GM18867 (cell line): ENCODE results near the gene LZTFL1.
"Not testable (repeated sequence)": the region's sequence is repeated elsewhere in the genome, so short reads cannot be mapped to it uniquely, and the experiment has no call there.

ENCODE experiments used
- ATAC-seq: cut with Tn5 transposase; IDR thresholded peaks from one replicate; pipeline ENCODE4 v1.9.1; 2021; ENCODE audit warnings: mild to moderate bottlenecking, moderate library complexity; ENCODE audit not compliant: unreplicated experiment

LZTFL1 gene

DNA sequence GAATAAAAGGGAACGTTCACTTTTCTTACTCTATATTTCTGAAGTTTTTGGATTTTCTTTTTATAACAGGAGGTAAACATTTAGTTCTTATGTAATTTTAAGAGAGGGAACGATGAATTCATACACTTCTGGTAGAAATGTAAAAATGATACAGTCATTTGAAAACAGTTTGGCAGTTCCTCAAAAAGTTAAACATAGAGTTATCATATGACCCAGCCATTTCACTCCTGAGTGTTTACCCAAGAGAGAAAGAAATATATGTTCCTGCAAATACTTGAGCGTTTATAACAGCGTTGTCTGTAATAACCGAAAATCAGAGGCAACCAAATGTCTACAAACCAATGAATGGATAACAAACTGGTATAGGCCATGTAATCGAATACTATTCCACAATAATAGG lies 23.6 kb upstream of the LZTFL1 start:
- ATAC-seq = no peak

DNA sequence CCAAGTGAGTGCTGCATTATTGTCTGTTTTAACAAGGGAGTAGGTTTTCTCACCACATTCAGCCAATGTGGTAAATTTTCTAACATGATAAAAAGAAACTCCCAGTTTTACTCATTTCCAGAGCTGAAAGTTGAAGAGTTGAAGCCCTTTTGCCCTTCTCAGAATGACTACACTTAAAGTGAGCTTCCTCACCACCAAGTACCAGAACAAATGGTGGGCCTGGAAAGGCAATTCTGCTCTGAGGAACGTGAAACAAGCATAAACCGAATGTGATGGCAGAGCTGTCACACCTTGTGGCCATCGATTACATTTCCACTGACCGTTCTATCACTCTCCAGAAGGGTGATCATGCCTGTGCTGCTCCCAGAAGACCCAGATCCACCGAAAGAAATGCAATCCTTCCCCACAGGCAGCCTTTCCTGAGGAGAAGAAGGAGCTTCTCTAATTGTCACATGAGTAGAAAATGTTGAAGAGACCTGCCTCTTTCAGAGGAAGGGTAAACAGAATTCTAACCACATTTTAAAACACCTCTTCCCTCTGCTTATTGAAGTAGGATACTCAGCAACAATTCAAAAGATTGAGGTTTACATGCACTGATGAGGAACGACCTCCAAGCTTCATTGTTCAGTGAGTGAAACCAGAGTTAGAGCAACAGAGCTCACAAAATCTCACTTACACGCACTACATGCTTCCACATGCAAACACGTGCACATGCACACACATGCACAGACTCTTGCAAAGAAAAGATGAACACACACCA lies 23.0 kb upstream of the LZTFL1 start:
- peak; percentile 67 for ATAC-seq

DNA sequence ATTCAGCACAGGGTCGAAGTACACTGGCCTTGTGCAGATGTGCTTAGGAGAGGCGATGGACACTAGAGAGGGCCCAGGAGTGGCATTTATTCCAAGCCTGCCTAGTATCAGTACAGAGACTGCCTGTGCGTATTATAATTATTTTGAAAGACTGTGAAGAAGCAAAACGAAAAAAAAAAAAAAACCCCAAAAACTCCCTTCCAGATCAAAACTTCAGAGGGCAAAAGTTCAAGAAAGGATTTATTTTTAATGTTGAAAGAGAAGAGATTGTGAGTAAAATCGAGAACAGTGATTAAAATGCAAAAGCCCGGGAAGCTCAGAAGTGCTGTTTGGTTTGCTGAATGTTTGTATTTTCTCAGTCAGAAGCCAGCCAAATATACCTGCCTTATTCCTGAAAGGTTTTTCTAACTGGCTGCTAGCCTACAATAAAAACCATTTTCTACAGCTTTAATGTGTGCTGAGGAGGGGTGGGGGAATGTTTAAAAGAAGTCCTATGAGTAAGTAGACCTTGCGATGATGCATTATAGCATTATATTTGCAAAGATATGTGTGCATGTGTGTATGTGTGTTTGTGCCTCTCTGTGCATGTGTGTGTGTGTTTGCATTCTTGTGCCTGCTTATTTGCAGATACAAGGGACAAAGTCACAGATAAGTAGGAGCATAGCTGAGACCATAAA lies 19.3 kb upstream of the LZTFL1 start:
- ATAC-seq = peak; percentile 53

DNA sequence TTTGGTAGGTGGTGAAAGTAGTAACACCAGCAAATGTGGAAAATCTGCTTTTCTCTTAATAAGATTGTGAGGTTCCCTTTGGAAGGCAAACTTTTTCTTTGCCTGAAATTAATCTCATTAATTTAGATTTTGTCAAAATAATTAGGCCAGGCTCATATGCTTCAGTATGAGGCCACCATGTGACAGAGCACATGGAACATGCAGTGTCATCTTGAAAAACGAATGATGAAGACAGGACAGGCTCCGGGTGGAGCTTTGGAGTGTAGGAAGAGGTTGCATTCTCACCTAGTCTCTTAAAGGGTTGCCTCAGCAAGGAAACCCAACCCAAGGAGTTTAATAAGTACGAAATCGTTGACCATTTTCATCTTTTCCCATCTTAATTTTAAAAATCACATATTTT lies 18.6 kb upstream of the LZTFL1 start:
- no peak for ATAC-seq

DNA sequence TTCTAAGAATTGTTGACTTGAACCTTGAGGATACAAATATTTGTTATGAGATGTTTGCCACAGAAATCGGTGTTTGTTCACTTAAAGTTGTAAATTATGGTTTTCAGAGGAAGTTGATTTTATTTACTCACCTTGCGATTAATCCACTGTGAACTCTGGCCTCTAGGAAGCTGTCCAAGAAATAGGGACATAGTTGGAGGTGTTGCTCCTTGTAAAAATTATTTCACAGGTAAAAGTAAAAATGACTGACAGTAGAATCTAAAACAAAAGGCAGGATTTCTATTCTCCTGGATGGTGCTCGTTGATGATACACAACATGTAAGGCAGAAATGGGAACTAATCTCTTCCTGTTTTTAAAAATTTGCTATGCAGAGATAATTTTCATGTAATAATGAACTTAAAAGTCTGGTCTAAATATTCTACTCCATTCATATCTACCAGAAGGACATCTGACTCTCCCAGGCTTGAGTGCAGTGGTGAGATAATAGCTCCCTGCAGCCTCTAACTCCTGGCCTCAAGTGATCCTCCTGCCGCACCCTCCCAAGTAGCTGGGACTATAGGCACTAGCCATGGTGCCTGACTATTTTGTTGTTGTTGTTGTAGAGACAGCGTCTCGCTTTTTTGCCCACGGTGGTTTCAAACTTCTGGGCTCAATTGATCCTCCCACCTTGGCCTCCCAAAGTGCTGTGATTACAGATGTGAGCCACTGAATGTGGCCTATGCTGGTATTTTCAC lies 17.1 kb upstream of the LZTFL1 start:
- no peak for ATAC-seq

DNA sequence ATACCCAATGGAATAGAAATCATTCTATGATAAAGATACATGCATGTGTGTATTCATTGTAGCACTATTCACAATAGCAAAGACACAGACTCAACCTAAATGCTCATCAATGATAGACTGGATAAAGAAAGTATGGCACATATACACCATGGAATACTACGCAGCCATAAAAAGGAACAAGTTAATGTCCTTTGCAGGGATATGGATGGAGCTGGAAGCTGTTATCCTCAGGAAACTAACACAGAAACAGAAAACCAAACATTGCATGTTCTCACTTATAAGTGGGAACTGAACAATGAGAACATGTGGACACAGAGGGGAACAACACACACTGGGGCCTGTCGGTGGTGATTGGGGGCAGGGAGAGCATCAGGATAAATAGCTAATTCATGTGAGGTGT lies 15.1 kb upstream of the LZTFL1 start:
- not testable (repeated sequence) for ATAC-seq

DNA sequence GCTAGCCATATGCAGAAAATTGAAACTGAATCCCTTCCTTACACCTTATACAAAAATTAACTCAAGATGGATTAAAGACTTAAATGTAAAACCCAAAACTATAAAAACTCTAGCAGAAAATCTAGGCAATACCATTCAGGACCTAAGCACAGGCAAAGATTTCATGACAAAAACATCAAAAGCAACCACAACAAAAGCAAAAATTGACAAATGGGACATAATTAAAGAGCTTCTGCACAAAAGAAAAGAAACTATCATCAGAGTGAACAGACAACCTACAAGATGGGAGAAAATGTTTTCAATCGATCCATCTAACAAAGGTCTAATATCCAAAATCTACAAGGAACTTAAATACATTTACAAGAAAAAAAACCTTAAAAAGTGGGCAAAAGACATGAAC lies 14.4 kb upstream of the LZTFL1 start:
- not testable (repeated sequence) for ATAC-seq

DNA sequence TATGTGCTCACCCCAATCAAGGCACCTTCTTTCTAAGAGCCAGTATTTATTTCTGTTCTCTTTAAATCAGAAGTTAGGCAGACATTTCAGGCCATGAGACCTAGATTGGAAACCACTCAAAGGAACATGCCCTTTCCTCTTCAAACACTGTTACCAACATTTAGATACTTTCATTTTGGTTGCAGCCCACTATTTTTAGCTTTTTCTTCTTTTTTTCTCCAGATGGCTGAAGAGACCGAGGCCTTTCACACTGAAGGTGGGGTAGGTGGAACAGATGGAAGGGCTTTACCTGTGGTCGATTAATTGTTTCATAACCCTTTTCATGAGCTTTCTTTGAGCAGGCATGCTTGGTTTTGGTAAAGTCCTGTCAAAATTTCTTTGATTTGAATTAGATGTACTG lies 10.9 kb upstream of the LZTFL1 start:
- no peak for ATAC-seq

DNA sequence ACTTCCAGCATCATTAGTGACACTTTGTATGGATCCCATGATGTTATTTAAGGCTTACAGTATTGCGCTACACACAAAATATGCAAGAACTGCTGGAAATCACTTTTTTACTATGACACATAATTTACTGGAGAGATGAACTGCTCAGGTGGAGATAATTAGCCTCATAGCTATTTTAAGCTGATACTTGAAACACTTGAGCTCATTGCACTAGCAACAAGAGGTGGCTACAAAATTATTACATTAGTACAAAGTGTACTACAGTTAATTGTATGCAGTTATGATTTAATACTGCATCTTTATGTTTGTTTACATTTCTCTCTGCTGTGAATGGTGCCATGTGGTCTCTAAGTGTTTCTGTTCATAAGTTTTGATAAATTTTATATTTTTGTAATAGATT lies 6.5 kb upstream of the LZTFL1 start:
- no peak for ATAC-seq

DNA sequence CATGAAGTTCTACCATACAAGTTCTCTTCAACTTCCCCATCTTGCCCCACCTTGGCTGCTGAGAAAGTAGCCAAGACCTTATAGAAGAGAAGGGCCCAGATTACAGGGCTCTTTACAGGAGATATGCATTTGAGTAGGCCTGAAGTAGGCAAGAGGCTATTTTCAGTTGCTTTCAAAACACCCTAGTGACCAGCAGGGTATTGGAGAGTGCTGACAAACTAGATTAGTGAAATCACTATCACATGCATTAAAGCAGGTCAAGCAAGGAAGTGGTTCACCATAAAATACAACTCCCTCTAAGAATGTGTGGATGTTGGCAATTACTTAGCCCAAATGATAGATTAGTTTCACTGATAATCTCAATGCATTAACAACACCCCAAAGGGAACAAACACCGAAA lies 2.7 kb upstream of the LZTFL1 start:
- ATAC-seq = no peak

DNA sequence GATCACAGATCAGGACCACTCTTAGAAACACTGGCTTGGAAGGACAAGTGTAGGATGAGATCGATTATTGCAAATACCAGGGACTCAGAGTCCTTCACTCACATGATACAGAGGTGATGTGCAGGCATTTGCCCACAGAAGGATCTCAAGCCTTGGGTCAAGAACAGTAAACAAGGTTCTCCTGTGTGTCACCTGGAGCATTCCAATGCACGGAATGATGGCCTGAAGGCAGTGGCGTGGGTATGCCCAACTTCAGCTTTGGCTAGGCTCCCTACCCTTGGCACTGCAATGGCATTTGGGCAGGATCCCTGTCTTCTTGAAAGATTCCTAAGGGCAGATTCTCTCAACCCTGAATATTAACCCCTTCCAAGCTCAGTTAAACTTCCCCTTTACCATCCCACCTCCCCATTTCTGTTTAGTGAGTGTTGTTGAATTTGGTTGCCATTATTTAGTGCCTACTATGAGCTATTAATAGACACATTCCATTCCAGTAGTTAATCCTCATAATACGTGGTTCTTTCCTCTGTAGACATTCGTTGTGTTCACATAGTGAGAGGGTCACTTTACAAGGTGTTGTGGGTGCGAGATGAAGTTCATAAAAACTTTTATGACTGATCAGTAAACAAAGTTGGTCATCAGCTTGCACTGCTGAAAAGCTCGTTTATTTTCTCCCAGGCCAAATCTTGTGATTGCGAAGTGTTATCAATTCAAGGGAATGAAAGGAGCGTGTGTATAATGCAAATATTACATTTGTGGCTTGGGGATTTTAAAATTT lies 1.1 kb upstream of the LZTFL1 start:
- ATAC-seq = no peak

DNA sequence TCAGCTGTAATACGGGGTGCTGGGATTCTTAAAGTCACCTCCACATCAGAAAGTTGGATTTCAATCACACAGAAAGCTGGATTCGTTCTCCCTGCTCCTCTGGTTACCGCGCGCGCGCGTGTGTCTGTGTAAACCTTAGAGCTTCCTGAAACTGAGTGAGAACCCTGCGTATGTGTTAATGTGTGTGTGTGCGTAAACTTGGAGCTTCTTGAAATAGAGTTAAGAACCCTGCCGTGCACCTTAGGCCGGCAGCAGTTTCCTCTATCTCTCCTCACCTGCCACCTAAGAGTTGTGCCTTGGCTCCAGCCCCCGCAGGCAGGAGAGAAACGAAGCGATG lies 531 bp downstream of the LZTFL1 start:
- peak; percentile 19 for ATAC-seq

DNA sequence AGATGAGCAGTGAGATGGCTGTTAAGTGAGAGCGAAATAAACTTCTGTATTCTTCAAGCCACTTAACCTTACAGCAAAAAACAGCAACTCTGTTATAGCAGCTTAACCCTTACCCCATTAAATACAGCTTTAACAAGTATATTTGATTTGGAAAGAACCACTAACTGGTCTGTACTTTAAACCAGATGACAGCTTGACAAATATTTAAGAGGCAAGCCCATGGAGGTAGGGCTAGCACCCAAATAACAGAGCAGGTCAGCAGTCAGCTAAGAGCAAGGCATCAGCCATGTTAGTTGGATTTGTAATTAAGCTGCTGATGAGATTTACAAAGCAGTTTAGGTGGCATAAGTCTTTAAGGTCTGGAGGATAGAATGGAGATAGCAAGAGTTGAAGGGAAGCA lies 3.5 kb downstream of the LZTFL1 start:
- ATAC-seq = no peak

DNA sequence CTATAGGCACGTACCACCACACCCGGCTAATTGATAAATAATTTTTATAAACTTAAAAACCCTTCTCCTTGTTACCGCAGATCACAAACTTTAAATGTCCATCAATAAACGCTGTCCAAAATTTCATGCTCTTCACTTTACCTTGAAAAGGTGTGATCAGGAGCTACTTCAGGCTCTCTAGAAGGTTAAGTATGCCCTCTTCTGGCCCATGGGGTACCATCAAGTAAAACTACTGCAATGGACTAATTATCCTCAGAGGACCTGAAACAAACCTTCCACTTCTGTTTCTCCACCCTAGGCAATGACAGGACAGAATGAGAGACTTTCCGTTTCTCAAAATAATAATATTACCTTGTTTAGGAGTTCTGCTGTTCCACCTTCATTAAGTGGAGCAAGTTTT lies 9.2 kb downstream of the LZTFL1 start:
- ATAC-seq = no peak

DNA sequence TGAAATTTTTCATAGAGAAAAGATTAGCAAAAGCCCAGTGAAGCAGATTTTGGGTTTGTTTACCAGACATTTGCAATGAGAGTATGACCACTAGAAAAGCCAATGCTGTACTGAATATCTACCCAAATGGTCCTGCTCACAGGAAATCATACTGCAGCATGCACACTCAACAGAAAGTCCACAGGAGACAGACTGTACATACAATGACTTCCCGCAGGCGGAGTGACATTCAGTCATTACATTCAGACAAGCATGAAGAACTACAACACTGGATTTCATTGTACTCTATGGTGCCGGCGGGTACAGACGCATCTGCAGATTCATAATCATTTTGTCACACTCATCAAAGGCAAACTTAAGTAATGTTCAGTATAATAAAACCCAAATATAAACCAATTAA lies 11.8 kb downstream of the LZTFL1 start:
- ATAC-seq = no peak

DNA sequence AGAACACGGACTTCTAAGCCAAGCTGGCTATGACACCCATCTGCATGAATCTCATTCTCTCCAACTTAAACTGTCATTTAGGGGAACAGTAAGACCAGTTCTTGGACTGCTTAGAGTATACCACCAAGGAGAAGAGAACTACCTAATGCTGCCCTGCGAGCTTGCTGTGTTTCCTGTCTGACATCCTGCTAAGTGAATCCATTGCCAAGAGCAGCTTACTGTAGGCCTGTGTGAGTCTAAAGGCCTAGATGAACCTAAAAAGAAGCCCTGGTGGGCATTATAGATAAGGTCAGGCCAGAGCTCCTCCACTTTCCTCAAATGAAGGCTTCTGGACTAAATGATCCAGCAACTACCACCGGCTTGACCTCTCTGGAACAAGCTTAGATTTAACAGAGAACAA lies 15.0 kb downstream of the LZTFL1 start:
- no peak for ATAC-seq

DNA sequence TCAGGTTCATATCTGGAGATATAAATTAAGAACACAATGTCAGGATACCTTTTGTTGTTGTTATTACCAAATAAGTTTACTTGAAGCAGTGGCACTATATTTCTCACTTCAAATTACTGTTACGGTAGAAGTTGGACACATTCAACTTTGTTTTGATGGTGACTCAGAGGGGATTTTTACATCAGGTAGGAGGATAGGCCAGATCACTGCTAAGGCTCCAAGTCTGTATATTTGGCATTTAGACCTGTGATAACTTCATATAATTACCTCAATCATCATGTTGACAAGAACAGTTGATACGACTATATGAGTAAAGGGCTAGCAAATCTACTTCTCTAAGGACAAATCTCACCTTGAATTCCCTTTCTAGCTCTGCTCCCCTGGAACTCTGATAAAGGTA lies 15.6 kb downstream of the LZTFL1 start:
- ATAC-seq = no peak

DNA sequence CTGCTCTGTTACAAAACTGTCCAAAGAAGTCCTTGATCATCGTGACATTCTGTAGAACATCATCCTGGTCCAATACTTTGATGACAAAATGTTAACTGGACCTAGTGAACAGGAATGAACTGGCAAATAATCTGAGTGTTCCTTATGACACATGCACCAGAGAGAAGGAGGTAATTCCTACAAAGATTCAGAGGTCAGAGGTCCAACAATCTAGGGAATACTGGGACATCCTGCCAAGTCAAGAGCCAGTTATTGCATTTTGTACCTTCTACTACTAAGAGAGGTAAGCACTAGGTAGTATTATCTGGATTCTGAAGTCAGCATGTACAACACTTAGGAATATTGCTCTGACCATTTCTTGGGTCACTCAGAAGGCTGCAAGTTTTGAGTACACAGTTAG lies 20.8 kb downstream of the LZTFL1 start:
- no peak for ATAC-seq

DNA sequence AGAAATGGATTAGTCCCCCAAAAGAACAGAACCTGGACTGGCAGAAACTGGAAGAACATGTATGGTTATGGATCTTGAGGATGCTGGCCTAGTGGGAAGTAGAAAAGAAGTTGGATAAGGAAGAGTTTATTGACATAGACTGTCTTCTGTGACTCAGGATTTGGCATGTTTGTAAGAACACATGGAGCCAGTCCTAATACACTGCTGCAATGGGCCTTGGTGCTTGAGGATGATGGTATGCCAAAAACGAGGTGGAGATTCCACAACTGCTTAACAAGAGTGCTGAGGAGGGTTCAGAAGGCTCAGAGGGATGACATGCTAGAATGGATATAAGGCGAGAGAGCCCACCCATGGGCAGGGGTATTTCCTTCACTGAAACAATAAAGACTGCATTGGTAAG lies 22.4 kb downstream of the LZTFL1 start:
- ATAC-seq = no peak

DNA sequence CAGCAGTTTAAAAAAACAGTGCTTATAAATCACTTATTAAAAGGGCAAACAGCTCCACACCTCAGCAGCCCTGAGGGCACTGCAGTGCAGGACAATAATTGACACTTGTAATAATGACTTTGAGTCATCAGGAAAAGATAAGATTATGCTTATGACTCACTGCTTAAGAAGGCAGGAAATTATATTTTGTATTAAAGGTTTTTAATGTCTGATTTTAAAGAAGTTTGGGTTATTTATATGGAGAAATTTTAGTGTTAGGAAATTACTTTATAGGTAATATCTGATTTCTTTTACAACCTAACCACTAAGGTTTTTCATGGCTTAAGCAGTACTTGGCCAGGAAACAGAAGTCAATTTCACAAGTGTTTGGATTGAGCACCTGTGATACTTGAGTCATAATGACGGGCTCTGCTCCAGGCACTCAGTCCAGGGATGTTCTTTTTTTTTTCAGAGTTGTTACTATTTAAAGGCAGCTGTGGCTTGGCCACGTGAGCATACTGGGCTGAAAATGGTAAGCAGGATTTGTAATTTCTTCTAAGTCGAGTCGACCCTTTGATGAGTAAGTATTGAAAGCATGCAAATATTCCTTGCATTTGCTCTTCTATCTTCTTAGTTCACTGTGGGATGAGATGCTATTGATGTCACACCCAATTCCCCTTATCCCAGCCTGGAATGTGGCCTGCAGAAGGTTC lies 23.9 kb downstream of the LZTFL1 start:
- no peak for ATAC-seq

DNA sequence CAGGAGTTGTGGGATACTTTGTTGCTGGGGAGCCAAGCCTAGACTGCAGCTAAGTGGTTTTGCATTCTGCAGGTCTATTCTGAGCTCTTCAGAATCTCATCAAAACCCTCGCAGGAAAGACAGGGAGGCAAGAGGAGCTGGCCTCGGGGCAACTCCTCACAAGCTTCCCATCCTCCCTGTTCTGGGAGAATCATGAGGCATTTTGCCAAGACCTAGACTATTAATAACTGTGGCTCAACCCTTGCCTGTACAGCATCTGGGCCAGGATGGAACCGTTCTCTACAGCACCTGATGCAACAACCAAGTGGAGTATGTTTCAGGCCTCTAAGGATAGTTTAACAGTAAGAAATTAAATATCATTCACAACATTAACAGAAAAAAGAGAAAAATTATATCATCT lies 25.4 kb downstream of the LZTFL1 start:
- ATAC-seq = no peak
